ENCODE results near the gene CD46.

Gene CD46

DNA sequence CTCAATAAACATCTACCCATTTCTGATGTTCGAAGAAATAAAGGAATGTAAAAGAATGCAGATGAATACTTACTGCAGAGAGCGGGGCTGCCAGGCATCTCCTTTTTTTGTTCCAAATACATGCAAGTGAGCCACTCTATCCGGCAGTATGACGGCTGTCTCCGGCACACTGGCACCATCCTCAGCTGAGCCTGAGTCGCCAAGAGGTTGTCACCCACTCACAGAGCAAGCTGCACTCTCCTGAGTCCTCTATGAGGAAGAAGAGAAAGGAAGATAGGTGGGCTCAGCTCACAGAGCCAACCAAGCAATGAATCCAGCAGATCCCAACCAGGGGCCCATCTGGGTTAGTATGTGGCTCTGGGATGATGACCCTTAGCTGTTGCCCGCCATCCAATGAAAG, 65.3 kb downstream of the CD46 start:
- DNase-seq = no peak

DNA sequence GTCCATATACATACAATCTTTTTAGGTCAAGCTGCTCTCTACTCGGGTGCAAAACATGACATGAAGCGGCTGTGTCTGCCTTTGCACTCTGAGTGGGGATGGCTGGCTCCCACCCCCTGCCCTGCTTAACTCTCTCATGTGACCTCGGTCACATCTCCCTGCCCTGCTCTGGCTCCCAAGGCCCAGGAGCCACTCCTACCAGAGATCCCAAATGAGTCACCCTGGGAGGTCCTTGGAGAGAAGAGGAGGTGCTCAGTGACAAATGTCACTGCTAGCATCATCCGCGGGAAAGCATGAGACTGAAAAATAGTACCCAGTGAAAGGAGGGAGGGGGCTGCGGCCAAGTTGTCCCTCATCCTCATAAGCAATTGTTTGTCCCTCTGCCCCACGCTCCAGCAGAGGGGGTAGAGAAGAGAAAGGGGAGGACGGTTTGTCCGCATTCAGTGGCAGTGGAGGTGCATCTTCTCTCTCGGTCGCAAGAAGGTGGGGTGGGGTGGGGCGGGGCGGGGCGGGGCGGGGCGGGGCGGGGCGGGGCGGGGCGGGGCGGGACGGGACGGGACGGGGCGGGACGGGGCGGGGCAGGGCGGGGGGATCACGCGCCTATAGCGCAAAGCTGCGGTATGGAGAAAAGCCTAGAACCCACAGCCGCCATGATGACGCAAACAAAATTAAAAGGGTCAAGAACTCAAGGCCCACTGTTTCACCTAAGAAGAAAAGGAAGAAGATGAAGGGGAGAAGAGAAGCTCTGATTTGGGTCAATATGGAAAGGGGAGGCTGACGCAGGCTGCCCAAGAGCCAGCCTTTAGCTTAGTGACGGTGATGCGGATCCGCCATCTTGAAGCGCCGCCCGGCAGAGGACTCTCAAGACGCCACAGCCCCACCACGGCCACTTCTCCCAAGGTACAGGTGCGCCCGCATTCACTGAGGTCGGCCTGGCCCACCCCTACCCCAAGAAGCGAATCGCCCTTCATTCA, 66.2 kb downstream of the CD46 start:
- DNase-seq = no peak

DNA sequence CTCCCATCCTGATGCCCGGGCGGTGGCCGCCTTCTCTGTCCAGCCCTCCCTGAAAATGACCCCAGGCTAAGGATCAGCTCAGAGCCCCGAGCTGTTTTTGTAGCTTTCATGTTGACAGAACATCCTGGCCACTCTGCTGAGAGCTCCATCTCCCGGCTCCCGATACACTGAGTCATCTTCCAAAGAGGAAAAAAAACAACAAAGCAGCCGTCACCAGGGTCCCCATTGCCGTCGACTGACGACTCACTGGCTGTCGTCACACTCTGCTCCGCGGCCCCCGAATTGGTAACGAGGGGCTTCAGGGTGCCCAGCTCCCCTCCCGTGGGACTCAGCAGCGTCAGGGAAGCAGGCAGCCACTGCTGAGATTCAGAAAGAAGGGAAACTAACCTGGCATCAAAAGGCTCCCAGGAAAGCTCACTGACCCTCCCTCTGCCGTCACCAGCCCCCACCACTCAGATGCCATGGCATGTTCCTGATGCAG, 67.2 kb downstream of the CD46 start:
- DNase-seq = no peak

DNA sequence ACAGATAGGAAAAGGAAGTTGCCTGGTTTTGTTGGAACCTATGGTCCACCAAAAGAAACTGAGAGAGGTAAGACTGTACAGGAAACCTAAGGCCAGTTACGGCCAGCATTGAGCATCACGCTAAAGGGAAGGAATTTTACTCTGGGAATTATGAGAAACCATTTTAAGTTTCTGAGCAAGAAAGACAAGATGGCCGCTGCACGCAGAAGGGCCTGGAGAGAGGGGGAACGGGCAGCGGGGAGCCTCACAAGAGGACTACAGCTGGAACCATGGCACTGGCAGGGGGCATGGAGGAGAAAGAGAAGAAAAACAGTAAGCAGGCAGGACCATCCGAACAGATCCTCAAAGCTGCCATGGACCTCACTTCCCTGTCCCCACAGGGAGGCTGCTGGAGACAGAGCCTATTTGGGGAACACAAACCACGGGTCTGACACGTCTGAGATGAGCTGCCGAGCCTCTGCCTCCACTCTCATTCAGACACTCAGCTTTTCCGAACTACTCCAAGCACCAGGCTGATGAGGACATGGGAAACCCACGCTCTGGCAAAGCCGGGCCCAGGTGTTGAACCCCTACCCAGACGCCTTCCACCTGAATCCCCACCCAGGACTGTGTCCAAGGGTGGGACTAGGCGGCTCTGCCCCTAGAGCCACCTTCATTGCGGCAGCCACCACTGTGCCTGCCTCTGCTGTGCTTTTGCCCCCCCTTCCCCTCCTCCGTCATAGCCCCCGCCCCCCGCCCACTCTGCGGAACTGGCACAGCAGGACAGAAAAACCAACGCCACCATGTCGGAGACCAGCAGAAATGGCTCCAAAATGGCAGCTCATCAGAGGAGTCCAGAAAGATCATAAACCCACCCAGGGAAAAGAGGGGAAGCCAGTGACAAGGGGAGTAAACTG, 69.0 kb downstream of the CD46 start:
- DNase-seq = no peak

DNA sequence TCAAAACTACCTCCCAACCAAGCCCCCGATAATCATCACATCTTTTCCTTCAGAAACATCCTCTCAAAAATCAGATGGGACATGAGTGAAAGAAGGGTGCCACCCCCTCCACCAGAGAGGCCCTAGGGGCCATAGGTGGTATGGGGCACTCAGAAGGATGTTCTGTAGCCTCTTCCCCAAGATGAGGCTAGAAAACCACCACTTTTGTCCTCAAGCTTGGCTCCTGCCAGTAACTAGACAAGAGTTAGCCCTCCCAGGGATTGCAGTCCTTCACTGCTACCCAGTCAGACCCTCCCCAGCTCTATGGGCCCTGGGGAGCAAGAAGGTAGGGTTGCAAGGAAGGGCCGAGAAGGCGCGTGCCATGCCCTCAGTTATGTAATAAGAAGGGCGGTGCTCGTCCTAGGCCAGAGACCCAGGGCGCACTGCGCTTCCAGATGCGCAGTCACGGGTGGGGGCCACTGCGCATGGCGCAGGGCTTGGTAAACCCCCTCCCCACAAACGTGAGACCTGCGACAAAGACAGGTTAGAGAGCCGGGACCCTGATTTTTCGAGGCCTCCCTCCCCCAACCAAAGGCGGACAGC, 69.7 kb downstream of the CD46 start:
- DNase-seq = no peak

DNA sequence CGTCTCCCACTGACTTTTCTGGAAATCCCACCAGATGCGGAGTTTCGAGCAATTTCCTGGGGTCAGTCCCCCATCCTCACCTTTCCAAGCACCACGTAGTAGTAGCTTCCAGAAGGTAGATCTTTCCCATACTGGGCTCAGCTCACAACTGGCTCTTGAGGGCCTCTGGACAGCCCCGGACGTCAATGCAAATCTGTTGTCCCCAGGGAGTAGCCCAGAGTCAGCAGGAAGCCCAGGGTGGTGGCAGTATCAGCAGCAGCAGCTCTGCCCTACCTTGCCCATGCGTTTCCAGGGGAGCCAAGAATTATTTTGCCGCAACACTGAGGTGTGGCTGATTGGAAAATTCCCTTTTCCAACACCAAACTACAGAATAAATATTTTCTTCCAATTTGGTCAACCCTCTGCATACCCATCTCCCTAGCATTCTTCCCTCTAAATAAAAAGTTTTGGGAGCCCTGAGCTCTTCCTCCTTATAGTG, 70.3 kb downstream of the CD46 start:
- no peak for DNase-seq

DNA sequence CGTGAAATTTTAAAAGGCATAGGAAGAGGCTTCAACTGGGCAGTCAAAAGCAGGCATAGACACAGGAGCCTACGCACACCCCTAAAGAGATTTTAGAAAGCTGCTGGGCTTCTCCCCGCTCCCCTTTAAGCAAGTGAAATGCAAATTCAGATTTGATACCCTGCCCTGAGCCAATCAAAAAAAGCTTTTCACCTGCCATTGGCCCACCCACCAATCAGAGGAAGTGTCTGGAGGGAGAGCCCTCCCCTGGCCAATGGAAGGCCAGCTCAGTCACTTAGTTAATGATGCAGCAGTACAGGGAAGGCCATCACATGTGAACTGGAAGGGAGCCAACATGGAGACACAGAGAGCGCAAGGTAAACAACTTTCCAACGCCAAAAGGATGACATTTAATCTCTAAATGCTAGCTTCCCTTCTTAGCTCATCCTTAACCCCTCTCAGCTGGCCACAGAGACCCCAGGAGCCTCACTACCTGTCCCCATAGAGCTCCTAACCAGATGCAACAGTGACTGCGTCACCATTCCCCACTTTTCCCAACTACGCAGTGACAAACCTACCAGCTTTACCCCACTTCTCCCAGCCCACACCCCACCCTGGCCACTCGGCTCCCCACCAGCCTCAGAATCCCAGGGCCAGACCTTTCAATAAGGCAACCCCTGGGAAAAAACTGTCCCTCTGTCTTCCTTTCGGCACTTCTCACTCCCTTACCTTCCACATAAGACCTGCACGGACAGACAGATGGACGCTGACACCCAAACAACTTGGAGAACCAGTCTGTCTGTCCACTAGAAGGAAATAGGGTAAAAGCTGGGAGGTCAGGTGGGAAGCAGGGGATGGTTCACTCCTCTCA, 71.0 kb downstream of the CD46 start:
- DNase-seq = peak; percentile 28 to 53 (median 40)

DNA sequence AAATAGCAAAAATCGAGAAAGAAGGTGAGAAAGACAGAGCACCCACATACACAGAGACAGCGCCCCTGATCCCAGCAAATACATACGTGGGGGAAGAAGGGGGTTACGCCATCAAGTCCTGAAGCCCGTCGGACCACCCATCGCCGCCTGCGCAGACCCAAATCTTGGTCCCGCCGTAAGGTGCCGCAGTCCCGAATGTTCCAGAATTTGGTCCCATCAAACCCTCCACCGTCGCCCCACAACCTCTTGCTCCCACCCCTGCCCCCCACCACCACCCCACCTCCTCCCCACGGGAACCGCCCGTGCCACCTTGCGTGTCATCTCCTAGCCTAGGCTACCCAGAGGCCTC, 71.7 kb downstream of the CD46 start:
- DNase-seq = no peak

DNA sequence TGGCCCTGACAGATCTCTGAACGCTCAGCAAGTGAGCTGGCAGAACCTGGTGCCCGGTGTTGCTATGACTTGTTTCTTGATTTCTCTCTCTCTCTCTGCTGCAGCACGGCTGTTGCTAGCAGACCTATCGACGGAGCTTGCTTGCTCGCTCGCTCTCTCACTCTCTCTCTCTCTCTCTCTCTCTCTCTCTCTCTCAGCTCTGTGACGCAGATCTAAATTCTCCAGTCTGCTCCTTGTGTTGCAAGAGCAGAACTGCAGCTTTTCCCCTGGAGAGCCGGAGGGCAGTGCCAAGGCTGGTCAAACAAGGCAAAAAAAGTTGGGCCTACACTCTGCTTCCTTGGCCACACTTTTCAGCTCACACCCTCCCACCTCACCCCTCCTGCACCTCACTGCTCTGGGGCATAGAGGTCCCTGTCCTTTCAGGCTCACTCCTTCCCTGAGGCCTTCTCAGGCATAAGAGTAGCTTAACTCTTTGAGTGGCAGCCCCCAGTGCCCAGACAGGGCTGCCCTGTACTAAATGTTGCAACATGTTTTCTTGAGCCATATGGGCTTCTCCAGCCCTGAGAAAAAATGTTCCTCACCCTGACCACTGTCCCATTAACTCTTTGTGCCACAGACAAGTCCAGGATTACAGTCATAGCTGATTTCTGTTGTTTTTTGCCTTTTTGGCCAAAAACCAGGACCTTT, 72.2 kb downstream of the CD46 start:
- peak; percentile 49 to 58 (median 58) for DNase-seq

DNA sequence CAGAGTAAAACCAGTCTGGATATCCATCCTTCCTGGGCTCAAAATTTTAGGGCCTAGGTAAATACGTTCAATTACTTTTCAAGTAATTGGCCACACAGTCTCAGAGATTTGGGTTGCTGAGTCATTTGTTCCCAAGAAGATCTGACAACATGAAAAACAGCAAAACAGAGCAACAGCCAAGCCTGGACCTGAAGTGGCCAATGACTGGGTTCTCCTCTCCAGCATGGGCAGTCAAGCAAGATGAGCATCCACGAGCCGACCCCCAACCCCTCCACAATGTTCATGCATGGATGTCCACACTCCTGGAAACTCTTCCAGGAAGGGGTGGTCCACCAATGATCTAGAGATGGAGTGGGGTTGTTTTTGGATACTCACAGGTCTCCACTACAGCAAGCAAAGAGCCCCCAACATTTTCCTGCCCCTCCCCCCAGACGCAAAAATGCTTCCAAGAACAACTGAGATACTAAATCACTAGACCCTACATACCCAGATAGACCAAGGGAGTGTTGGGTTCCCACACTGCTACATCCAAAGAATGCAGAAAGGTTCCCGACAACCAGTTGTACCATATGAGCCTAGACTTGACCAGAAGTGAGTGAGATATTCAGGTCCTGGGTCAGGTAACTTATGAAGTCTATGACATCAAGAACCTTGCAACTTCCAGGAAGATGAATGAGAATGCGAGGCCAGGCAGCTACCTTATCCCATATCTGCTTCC, 73.0 kb downstream of the CD46 start:
- DNase-seq = no peak

DNA sequence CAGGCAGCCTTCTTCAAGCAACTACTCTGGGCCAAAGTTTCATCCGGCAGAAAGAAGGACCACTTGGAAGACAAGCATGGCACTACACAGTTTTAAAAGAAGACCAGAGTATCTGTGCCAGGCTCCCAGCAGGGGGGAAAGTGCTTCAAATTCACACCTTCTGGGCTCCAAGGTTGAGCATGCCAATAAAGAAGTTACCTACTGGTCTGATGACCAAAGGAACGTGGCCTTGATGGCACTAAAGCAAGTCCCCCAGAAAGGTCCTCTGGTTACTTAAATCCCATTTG, 73.5 kb downstream of the CD46 start:
- DNase-seq = no peak

DNA sequence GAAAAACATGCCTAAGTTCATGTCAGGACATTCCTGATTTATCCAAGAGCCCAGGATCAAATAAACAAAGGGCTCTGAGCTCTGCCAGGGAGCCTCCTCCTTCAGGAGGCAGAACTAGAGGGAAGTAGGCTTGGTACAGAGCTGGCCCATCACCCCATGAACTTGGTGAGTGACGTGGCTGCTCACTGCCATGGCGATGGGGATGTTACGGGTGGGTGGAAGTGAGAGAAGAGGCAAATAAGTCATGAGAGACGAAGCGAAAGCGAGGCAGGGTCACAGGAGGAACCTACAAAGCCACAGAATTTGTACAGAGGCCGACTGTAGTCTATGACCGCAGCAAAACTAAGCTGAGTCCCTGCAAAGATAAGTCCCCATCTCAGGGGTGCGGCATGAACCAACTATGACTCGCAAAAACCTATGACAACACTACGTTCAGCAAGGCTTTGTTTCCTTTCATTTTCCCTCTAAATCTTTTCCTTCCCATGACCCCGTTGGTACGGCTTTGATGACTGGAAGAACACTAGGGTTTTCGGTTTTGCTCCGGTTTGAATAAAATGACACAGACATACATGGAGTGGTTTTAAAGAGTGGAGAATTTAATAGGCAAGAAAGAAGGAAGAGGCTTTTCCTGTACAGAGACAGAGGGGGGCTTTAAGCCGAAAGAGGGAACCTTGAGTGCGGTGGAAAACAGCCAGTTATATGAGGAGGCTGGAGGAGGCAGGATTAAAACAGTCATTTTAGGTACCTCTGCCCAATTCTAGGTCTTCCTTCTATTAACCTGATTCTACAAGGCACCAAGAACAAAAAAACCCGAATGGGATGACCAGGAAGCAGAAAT, 74.1 kb downstream of the CD46 start:
- peak; percentile 56 to 62 (median 58) for DNase-seq

DNA sequence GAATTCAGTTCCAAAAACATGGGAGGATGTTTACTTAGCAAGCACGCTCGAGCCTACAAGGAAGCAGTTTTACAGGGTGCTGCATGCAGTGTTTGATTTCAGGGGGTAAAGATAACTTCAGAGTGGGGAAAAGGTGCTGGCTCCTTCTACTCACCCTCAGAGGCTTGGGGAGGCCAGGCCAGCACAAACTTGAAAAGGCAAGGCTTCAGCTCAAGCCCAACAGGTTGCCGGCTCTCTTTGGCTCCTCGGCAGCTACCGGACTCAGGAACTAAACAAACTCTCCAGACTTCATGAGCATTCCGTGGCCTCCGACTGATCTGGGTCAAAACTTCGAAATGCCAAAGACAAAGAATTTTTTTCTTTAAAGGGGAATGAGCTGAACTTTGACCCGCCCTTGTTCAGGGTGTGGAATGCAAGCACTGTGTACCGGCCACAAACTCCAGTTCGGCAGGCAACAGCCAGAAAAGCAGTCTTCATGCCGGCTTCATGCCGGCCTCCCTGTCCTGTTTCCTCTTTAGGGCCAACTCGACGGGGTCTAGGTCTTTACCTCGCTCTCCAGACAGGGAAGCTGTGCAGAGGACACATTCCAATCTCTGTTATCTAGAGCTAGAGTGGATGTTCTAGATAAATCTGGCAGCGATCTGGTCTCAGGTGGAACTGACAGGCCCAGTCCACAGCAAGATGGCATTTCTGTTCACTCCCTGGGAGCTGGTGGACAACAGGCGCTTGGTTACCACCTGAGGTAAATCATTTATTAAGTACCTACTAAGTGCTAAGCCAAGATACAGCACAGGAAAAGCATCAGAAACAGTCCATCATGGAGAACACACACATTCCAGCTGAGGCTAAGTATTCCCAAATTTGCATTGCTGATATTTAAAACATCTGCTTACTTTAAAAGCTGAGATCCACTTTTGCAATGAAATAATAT, 75.0 kb downstream of the CD46 start:
- DNase-seq = no peak

DNA sequence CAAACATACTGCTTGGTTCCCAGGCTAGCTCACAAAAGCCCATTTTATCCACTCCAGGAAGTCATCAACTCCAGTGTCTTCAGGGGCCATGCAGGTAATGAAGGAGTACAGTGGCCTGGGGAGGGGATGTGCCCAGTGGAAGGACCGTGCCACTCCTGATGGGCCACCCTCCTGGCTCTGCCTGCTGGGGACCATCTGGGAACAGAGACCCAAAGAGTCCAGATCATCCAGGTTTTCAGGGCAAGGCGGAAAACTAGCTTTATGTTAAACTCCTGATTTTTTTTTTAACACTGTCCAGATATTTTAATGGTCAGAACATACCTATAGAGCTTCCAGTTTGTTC, 75.6 kb downstream of the CD46 start:
- DNase-seq = no peak

DNA sequence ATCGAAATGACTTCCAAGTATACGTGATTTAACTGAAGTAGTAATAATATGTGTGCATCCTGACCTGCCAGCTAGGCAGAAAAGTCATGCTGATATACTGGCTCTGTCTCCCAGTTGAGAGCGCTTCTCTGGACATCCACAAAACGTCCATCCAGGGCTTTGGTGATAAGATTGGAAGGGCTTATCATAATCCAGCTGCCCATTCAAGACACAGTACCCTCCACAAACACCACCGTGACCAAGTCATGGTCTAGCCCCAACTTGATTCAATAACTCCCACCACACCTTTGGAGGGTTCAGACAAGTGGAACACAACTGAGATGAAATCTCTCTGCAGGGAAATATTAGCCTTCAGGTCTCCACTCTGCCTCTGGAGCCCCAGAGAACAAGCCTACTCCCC, 76.2 kb downstream of the CD46 start:
- no peak for DNase-seq

DNA sequence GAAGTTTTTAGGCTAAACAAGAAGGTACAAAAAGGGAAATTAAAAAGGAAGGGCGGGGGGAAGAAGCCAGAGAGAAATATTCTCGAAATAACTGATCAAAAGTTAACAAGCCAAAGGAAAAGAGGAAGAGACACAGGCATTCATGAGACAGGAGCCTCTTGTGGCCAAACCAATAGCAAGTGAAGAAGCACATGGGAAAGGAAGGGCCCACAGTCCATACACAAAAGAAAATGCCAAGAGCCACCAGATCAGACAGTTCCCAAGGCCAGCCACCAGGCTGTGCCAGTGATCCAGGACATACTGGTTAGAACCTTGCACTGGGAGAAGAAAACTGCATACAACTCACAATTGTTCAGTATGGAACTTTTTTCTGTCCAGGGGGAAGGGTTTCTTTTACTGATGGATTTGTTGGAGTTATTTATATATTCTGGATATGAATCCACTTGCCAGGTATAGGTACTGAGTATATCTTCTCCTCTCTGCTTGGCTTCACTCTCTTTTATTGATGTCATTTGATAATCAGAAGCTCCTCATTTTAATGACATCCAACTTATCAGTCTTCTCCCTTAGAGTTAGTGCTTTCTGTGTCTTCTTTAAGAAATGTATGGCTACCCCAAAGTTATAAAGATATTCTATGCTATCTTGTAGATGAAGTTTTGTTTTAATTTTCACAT, 76.8 kb downstream of the CD46 start:
- DNase-seq = peak in 3 of 4 experiments; percentile 7 to 33 (median 10)

DNA sequence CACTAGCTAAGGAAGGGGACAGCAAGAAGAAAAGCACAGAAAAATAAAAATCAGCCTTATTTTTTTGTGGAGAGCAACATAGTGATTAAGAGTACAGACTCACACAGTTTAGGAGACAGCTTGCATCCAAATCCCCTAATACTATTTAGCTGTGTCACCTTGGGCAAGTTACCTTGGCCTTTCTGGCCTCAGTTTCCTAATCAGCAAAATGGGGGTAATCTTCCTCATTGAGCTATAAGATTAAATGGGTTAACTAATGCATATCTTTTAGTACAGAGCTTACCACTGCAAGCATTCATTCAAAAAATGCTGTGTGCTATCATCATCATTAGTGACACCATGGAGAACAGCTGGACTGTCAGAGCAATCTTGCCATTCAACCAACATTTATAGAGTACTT, 77.7 kb downstream of the CD46 start:
- DNase-seq = no peak

DNA sequence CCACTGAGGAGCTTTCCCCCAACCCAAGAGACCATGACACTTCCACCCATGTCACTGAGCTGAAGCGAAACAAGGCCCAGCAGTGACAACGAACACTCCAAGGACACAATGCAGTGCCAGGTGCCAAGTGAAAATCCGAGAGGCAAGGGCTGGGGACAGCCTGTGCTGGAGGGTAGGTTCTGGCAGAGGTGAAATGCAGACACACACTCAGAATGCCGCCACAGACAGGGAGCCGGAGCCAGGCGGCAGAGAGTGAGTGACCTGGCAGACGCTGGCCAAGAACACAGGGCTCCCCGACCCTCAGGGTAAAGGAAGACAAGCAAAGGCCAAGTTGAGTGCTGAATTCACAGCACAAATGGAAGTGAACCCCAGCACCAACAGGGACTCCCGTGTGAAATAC, 78.9 kb downstream of the CD46 start:
- DNase-seq = no peak

All from activated CD4-positive, CD25-positive, alpha-beta regulatory T cell (primary cell).